NCI-H460 (cell line): ENCODE measurements around the gene SLIT3. TPM values are rescaled to one million over a fixed set of nuclear protein-coding genes. Genes with fewer than 3 reads are reported as not detected.
"Not testable (repeated sequence)": the region's sequence is repeated elsewhere in the genome, so short reads cannot be mapped to it uniquely, and the experiment has no call there.

ENCODE experiments used
- DNase-seq: peaks from one replicate; pipeline ENCODE4 v3.0.0-alpha.2; 2016; ENCODE audit warnings: low read depth; ENCODE audit errors: extremely low read depth
- total RNA-seq: library from RNA; depleted of rRNA; stranded (reverse); fragments of >200 nt; shearing (Covaris generic); gene quantifications from 2 replicates; pipeline ENCODE4 v1.2.3, GENCODE V29; 2014

Gene SLIT3
- total RNA-seq, 1 experiment from 2014 or later, result not detected

DNA sequence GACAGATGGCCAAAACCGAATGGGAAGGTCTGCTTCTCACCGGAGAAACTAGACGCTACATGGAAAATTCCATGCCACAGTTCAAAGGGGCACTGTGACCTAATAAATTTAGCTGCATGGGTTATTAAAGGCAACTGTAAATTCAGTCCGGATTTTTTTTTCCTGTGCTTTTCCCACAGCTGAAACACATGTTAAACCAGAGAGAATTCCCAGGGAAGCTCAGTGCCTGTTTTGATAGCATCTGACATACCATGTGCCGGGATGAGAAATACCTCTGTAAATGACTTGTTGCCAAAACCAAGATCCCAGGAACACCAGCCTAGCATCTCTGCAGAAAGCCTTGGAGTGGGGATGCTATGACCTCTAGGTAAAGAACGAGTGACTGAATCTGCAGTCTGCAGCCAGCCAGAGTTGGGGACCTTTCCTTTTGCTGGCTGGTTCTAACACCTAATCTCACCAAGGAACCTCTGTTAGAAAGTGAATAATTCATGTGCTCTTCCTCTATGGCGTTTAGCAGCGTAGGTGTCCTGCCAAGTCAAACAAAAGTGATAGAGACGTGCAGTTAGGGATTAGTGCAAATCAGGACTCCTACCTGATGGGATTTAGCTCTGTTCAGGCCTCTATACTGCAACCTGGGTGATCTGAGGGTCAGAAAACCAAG, 77.9 kb downstream of the SLIT3 start:
- DNase-seq, result no peak

DNA sequence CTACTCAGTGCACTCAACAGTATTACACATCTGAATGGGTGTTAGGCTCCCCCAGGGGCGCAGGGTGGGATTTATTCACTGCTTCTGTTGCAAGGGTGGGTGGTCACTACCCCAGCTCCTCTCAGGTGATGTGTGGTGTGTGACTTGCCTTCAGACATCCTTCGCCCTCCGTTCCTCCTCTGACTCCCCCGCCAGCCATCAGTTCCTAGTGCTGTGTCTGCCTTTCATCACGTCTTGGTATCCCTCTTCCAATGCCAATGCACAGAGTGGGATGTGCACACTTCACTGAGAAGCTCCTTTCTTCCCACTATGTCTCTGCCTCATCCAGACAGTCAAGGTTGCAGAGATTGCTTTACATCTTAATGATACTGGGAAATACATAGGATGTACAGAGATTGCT, 79.4 kb downstream of the SLIT3 start:
- DNase-seq, result no peak

DNA sequence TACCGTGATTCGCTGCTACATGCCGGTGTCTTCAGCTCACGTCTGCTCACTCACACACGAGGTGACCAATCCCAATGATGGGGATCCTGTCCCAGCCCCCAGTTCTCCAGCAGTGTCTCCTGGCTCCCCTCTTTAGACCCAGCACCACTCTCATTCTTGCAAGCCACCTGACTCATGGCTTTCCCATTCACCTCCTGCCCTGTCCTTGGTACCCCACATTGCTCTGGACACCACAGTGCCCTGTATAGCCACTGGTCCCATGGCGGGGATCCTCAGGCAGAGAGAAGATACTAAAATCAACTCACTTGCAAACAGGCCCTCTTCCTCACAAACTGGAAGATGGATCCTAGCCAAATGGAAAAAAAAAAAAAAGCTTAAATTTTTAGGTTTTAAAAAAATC, 81.0 kb downstream of the SLIT3 start:
- DNase-seq, result no peak

DNA sequence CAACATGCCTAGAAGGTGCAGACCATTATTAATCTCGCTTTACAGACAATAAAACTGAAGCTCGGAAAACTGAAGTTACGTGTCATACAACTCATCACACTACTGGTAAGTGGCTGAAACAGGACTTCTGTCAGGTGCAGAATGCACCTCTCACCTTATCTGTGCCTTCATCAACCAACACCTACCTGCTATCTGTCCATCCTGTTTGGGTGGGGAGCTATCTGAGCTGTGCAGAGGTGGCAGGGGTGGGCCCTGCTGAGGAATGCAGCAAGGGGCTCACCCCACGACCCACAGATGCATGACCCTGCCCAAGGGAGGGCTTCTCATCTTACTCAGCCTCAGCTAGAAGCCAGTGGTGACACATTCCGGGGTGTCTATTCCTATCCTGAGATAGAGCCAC, 81.6 kb downstream of the SLIT3 start:
- DNase-seq, result no peak

DNA sequence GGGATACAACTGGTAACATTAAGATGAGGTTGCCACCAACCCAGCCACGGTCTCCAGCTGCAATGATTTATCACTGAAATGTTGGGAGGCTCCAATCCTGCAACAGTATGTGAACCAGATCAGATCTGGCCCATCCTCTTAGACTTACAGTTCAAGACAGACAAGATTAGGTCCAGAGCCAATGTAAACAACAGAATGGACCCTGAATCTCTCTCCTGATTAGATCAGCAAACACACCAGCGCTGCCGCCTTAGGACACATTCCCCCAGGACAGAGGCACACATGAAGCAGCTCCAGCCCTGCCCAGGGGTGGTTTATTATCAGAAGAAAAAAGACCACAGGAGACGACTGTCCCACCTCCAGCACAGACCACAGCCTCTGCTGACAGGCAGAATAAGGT, 82.1 kb downstream of the SLIT3 start:
- DNase-seq, result no peak

DNA sequence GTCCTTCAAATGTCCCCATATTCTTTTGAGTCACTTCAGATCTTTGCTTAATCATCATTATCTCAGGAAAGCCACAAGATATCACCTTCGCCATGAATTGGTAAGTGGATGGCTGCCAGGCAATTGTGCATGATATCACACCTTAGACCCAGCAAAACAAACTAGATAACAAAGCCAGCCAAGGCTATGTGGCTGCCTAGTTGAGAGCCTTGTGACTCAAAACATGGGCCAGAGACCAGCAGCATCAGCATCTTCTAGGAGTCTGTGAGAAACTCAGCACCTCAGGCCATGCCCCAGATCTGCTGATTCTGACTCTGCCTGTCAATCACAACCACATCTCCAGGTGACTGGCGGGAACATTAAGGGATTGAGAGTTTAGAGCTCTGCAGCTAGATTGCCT, 82.8 kb downstream of the SLIT3 start:
- no peak for DNase-seq

DNA sequence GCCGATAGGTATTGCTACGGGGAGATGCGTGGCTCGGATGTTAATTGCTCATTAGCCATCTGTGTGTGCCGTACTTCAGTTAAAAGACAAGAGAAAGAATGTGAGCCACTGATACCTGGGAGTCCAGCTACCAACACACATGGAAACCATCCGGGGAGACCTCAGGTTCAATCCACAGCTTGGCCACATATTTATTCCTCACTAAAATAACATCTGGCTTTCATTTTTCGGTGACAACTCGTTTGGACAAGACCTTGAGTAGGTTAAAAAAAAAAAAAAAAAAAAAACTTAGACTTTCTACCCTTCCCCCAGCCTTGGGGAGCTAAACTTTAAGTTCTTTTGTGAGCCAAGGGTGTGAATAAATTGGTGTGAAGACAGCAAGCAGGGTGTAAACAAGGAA, 84.1 kb downstream of the SLIT3 start:
- no peak for DNase-seq

DNA sequence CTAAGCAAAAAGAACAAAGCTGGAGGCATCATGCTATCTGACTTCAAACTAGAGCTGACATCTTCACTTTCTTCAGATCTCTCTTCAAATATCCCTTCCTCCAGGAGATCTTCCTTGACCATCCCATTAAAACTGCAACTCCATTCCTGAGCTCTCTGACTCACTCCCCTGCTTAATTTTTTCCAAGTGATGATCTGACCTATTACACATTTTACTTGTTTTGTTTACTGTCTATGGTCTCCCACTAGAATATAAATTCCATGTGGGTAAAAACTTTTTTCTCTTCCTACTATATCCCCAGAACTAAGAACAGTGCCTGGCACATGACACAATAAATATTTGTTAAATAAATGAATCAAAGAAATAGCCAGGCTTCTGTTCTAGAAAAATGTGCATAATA, 87.5 kb downstream of the SLIT3 start:
- no peak for DNase-seq

DNA sequence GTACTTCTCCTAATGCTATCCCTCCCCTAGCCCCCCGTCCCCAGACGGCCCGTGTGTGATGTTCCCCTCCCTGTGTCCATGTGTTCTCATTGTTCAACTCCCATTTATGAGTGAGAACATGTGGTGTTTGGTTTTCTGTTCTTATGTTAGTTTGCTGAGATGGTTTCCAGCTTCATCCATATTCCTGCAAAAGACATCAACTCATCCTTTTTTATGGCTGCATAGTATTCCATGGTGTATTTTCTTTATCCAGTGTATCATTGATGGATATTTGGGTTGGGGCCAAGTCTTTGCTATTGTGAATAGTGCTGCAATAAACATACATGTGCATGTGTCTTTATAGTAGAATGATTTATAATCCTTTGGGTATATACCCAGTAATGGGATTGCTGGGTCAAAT, 89.2 kb downstream of the SLIT3 start:
- DNase-seq, result not testable (repeated sequence)

DNA sequence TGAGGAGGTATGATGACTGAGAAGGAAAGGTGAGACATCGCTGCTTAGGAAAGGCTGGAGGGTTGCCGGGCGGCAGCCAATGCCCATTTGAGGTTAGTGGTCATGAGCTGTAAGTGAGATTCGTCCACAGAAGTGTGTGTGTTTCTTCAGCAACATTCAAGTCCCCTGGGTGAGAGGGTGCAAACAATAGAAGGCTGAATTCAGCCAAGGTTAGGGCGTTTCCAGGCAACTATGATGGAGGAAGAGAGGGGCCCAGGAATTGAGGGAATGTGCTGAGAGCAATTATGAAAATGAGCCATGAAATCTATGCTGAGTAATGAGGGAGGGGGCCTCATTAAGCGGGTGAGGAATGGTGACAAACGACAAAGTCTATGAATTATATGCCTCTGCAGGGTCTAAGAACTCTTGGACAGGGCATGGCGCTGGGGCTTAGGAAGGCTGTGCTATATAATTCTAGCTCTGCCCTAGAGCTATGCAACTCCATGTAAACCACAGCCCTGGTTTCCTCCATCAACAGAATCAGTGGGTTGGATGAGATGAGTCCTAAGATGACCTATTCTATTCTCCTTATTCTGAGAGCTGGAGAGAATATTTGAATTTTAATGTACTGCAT, 96.0 kb downstream of the SLIT3 start:
- no peak for DNase-seq

DNA sequence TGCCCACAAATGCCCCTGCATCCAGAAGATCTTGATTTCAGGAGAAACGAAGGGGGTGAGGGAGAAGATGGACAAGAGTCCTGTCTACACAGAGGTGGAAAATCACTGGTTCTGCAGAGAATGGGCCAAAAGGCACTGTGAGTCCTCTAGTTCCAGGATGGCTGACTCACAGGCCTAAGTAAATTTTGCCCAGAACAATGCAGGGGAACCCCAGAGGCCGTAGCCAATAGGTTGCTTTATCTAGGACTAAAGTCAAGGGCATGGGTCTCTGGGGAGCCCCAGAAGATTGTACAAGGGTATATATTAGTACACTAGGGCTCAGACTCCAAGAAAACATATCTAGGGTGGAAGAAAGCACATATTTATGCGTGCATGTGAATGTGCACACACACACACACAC, 98.0 kb downstream of the SLIT3 start:
- no peak for DNase-seq

DNA sequence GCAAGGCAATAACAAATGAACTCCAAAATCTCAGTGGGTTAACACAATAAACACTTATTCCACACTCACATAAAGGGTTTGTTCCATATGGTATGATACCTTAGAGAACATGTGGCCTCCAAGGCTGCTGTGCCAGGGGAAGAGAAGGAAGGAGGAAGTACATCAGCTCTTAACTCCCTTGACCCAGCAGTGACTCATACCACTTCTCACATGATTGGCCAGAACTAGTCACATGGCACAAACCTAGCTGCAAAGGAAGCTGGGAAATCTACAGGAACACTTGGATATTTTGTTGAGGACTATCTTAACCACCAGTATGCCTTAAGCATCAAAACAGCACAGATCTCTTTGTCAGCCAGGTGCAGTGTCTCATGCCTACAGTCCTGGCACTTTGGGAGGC, 99.3 kb downstream of the SLIT3 start:
- DNase-seq, result no peak

DNA sequence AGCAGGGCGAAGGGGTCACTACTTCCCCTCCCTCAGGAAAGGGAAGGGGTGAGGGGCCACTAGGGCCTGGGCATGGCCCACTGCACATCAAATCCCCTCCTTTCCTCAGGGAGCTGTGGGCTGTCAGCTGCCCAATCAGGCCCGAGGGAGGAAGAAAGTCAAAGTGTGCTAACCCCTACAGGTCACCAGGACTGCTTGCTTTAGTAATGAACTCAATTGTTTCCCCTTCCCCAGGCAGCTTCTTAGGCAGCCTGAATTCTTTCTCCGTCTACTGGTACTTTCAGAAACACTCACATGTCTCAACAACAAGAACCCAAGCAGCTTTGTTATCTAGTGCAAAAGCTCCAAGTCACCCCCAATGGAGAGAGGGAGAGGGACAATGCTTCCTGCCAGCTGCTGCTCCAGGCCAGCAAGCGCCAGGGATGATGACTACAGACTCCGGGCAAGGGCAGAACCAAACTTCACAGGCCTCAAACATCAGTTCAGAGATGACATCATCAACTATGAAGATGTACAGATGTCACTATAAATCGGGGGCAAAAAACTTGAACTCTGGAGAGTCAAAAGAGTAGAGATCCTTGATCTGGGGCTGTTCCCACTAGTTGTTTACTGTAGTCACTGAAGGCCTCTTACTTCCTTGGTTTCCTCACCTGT, 100.7 kb downstream of the SLIT3 start:
- no peak for DNase-seq

DNA sequence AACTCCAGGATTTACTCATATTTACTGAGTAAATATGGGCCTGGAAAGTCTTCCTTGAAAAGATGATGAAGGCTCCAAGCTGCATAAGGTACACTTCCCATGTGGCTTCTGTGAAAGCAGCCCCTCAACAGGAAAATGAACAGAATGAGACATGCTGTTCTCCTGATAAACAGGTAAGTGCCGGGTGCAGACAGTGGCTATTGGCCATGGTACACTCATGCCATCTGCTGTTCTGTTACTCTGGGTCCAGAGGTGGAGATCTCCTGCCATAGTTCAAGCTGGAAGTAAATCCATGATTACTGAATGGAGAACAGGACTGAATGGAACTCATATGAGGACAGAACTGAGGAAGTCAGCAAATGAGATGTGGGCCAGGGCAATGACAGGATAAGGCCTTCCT, 103.6 kb downstream of the SLIT3 start:
- no peak for DNase-seq

DNA sequence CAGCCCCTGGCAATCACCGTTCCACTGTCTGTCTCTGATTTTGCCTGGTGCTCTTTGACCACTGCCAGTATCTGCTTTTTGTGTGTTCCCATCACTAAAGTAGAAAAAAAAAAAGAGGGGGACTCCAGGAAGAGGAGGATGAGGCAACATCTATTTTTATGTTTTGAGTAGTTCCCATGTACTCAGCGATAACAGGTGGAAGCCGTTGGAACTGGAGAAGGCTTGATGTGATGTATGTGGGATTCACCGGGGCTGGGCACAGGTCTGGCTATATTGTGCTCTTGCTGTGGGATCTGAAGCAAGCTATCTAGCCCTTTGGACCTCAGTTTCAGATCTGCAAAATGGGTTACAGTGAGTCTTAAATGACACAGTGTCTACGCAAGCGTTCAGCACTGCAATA, 104.9 kb downstream of the SLIT3 start:
- no peak for DNase-seq

DNA sequence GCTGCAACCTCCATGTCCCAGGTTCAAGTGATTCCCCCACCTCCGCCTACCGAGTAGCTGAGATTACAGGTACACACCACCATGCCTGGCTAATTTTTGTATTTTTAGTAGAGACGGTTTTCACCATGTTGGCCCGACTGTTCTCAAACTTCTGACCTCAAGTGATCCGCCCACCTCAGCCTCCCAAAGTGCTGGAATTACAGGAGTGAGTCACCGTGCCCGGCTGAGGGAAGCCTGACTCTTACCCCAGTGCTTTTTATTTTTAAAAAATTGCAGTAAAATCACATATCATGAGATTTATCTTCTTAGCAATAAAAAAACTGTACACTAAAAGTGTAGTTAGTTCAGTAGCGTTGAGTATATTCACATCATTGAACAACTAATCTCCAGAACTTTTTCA, 105.3 kb downstream of the SLIT3 start:
- no peak for DNase-seq

DNA sequence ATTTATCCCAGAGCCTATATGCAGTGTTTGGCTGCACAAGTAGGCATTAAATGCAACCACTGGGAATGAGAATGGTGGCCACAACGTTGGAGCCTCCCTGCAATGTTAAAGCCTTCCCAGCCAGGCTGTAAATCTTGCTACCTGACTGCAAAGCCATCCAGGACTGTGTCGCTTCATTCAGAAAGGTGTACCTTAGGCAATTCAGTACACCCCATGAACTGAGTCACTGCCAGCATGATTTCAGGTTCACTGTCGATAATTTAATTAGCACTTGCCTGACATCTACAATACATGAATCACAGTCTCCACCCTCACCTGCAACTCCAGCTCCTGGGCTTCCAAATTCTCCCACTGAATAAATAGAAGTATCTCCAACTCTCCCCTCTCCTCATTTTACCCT, 108.4 kb downstream of the SLIT3 start:
- DNase-seq, result no peak

DNA sequence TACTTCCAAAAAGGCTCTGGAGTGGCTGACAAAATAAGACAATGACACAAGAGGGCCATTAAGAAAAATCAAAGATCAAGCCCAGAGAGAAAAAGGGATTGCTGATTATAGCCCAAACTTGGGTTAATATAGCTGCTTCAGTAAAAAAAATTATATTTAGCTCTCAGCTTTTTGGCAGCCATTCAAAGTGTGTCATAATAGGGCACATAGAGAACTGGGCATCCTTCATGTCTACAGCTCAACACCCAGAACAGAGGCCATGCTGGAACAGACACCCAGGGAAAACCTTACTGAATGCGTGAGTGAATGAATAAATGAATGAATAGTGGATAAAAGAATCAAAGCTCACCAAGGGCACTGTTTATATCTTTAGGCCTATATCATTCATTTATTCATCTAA, 110.1 kb downstream of the SLIT3 start:
- DNase-seq, result no peak

DNA sequence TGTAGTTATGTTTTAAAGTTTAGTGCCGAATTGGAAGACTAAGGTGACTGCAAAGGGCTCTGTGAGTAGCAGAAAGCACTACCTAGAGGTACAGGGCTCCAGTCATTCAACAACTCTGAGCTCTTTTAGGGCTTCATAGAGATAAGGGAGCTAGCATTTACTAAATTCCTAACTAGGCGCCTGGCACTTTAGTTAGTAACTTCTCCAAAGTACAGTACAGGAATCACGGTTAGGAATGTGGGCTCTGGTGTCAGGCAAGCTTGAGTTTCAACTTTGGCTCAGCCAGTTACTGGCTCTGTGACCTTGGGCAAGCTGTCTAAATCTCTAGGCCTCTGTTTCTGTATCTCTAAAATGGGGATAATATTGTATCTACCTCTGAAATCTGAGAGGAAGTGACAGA, 115.3 kb downstream of the SLIT3 start:
- no peak for DNase-seq

DNA sequence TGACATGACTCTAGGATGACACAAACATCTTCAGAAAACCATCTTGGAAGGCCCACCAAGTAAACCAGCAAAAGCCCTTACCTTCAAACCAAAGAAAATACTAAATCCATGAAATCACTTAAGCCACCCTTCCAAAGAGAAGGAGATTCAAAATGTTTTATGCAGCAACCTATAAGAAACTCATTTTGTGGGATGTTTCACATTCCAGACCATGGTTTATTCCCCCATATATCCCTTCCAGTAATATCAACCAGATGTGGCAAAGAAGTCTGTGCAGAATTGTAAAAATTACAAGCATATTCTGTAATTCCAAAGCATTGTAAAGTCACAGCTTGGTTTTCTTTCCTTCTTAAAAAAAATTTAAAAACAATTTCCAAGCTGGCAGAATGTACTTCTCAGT, 117.4 kb downstream of the SLIT3 start:
- no peak for DNase-seq

DNA sequence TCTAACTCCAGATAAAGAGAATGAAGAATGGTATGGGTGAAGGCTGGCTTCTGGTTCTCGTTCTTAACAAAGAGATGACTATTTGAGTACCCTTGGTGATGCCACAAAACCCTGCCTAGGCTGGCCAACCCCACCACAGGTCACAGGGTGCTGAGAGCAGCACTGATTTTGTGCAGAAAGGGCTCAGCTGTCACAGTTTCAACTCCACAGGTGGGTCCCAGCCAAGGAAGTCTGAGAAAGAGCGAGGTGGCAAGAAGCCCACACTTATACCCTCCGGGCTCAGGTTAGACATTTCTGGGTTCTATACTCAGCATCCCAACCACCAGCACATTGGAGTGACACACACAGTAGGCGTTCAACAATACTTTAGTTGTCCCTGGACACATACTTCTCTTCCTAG, 118.1 kb downstream of the SLIT3 start:
- no peak for DNase-seq

DNA sequence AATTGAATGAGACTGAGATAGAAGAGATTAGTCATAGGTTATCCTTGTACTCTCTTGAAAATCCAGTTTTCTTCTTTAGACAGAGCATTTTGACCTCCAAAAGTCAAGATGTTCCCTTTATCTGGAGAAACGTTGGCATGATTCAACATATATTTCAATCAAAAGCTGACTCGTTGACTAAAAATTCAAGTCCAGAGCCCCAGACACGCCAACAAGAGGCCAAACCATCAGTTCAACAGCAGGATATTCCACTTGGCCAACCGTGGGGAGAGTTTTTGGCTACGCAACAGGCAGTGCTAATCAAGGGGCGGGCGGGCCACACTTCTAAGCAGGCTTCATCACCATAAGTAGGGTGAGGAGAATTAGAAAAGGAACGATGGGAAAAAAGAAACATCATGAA, 119.1 kb downstream of the SLIT3 start:
- no peak for DNase-seq
